ENCODE measurements around the gene NXNL2. TPM values are rescaled to one million over a fixed set of nuclear protein-coding genes. Genes with fewer than 3 reads are reported as not detected.

The NXNL2 gene
- total RNA-seq (2021): 1.9 to 2.3 TPM (median 2.2 TPM) in 3 replicates
- percentile 35 among the genes with signal in this experiment for Bru-seq, nascent RNA
- long read RNA-seq, experiment 1, partial matches to known transcripts: 0 of 2 reads
- long read RNA-seq, experiment 1, other reads (novel, unspliced or antisense): 0 of 2 reads
- long read RNA-seq, experiment 2, partial matches to known transcripts: 0 of 3 reads
- long read RNA-seq, experiment 2, other reads (novel, unspliced or antisense): 1 of 3 reads
- long read RNA-seq, experiment 3: 0 reads

- Mint-ChIP-seq H3K9me3 (no peaks in the 10 kb centered on the region), H3K36me3 (no peaks in the 10 kb centered on the region), H3K4me1 (peaks cover 31% of the 10 kb centered on the region), H3K27me3 (ENCODE audit: low read depth) (peaks cover 32% of the 10 kb centered on the region), H3K4me3 (peak within 1 kb of the TSS; percentile 77), H3K27ac (no peak within 1 kb of the TSS; the same call in 1 of the 2 replicates)
- CTCF ChIA-PET: interaction anchor here (0.5 to 1.4 kb wide), 11 partner anchors 10 to 466 kb away, joined by 3 to 7 read pairs (median 3); no protein-coding TSS in a partner anchor
- peak; percentile 61 for ATAC-seq
- TF ChIP-seq CREB1 (CRISPR knock-in tag; IDR thresholded peaks at IDR 0.05): no peak
- TF ChIP-seq FOXP4 (CRISPR knock-in tag; IDR thresholded peaks at IDR 0.05): no peak
- TF ChIP-seq ZNF416 (CRISPR knock-in tag; IDR thresholded peaks at IDR 0.05): no peak
- TF ChIP-seq ZNF219 (CRISPR knock-in tag; IDR thresholded peaks at IDR 0.05; ENCODE audit: borderline replicate concordance): no peak
- TF ChIP-seq FOXP1 (CRISPR knock-in tag; IDR thresholded peaks at IDR 0.05; ENCODE audit: borderline replicate concordance): no peak
- TF ChIP-seq ZNF532 (CRISPR knock-in tag; IDR thresholded peaks at IDR 0.05; ENCODE audit: borderline replicate concordance): no peak
- no peak for TF ChIP-seq MLX (CRISPR knock-in tag; IDR thresholded peaks at IDR 0.05)
- TF ChIP-seq EMX1 (CRISPR knock-in tag; IDR thresholded peaks at IDR 0.05): no peak
- TF ChIP-seq CDX4 (CRISPR knock-in tag; IDR thresholded peaks at IDR 0.05; ENCODE audit: borderline replicate concordance): no peak
- TF ChIP-seq ERG (CRISPR knock-in tag; IDR thresholded peaks at IDR 0.05): no peak
- no peak for TF ChIP-seq ZNF396 (CRISPR knock-in tag; IDR thresholded peaks at IDR 0.05; ENCODE audit: borderline replicate concordance)
- TF ChIP-seq RELA (CRISPR knock-in tag; IDR thresholded peaks at IDR 0.05; ENCODE audit: borderline replicate concordance): no peak
- no peak for TF ChIP-seq ZNF671 (CRISPR knock-in tag; IDR thresholded peaks at IDR 0.05)
- TF ChIP-seq JUN (CRISPR knock-in tag; IDR thresholded peaks at IDR 0.05): no peak
- no peak for TF ChIP-seq CBFB (CRISPR knock-in tag; IDR thresholded peaks at IDR 0.05; ENCODE audit: low read depth)
- no peak for TF ChIP-seq IRF1 (CRISPR knock-in tag; IDR thresholded peaks at IDR 0.05)
- no peak for TF ChIP-seq GABPB1 (CRISPR knock-in tag; IDR thresholded peaks at IDR 0.05)
- no peak for TF ChIP-seq AFF4 (CRISPR knock-in tag; IDR thresholded peaks at IDR 0.05; ENCODE audit: borderline replicate concordance)
- TF ChIP-seq FOXJ3 (CRISPR knock-in tag; IDR thresholded peaks at IDR 0.05; ENCODE audit: borderline replicate concordance): no peak
- TF ChIP-seq ATF1 (CRISPR knock-in tag; IDR thresholded peaks at IDR 0.05): no peak
- POLR2A ChIA-PET: interaction anchor here (0.5 to 0.6 kb wide), 4 partner anchors 15 to 470 kb away, joined by 3 to 7 read pairs (median 3); no protein-coding TSS in a partner anchor
- peak; percentile 83 for DNase-seq (ENCODE audit: low spot score)
These were observed at the start of gene NXNL2 for GRCh38 chr9:88534456-88535225. TSS of gene NXNL2 (plus strand) at chr9:88535178. CDS start at chr9:88535435, 257 bp downstream.

Measured in WTC11 (cell line).